HG03097 (cell line): ENCODE measurements around the gene BRCA1.
"Not testable (repeated sequence)": the region's sequence is repeated elsewhere in the genome, so short reads cannot be mapped to it uniquely, and the experiment has no call there.

Source experiments
- ATAC-seq: cut with Tn5 transposase; IDR thresholded peaks from one replicate; pipeline ENCODE4 v1.9.1; 2021; ENCODE audit not compliant: unreplicated experiment, low FRiP score

The BRCA1 gene

GRCh38 chr17:43125133-43125966 lies at the start of gene BRCA1:
Gene BRCA1, minus strand, starts transcription at chr17:43125364. Its CDS starts 1,268 bp downstream, at chr17:43124096.
- ATAC-seq = peak; percentile 94

GRCh38 chr17:43171586-43172487 lies 46.7 kb upstream of the BRCA1 start:
- ATAC-seq = no peak

- peak; percentile 73 for ATAC-seq
These were observed 45.8 kb upstream of the BRCA1 start, which contains the start of gene NBR1 for GRCh38 chr17:43170766-43171585. Gene NBR1, plus strand, starts transcription at chr17:43171214. Its CDS starts 4,586 bp downstream, at chr17:43175800.

GRCh38 chr17:43170140-43170765 lies 45.1 kb upstream of the BRCA1 start:
- peak; percentile 64 for ATAC-seq

GRCh38 chr17:43169561-43170139 lies 44.5 kb upstream of the BRCA1 start:
- ATAC-seq = peak; percentile 1

- not testable (repeated sequence) for ATAC-seq
These were observed 40.8 kb upstream of the BRCA1 start for GRCh38 chr17:43165971-43166370.

- not testable (repeated sequence) for ATAC-seq
These were observed 34.8 kb upstream of the BRCA1 start for GRCh38 chr17:43159957-43160356.

GRCh38 chr17:43159232-43159631 lies 34.1 kb upstream of the BRCA1 start:
- not testable (repeated sequence) for ATAC-seq

- no peak for ATAC-seq
These were observed 30.5 kb upstream of the BRCA1 start for GRCh38 chr17:43155666-43156065.

- not testable (repeated sequence) for ATAC-seq
These were observed 28.2 kb upstream of the BRCA1 start for GRCh38 chr17:43153197-43153835.

- ATAC-seq = no peak
These were observed 26.8 kb upstream of the BRCA1 start for GRCh38 chr17:43151880-43152456.

GRCh38 chr17:43146649-43147048 lies 21.5 kb upstream of the BRCA1 start:
- ATAC-seq = no peak

GRCh38 chr17:43143201-43143600 lies 18.0 kb upstream of the BRCA1 start:
- ATAC-seq = no peak

GRCh38 chr17:43142153-43142552 lies 17.0 kb upstream of the BRCA1 start:
- no peak for ATAC-seq

- no peak for ATAC-seq
These were observed 15.5 kb upstream of the BRCA1 start for GRCh38 chr17:43140396-43141332.

GRCh38 chr17:43138531-43138930 lies 13.4 kb upstream of the BRCA1 start:
- ATAC-seq = not testable (repeated sequence)

GRCh38 chr17:43136574-43136973 lies 11.4 kb upstream of the BRCA1 start:
- not testable (repeated sequence) for ATAC-seq

GRCh38 chr17:43135454-43135819 lies 10.3 kb upstream of the BRCA1 start:
- ATAC-seq = no peak
